ENCODE measurements around the gene TMEM179B.

DNA sequence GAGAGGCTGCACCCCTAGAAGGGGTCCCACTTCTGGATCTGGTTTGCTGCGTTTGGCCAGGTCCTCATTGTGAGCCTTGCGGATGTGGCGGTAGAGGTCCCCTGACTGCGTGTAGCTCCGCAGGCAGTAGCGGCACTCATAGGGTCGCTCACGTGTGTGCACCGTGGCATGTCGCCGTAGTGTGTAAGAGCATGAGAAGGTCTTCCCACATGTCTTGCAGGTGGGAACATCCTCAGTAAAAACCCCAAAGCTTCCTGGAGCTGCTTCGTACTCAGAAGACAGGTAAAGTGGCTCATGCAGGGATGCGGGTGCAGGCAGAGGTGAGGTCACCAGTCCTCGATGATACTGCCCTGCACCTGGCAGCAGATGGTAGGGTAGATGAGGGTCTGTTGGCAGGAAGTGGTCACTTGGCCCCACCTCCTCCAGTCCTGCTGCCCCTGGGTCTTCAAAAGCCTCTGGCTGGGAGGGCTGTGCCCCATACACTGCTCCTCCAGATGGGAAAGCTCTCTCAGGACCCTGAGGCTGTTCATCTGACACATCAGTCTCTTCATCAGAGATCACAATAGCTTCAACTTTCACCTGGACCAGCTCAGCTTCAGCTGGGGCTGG lies 34.9 kb upstream of the TMEM179B start:
- no peak for TF ChIP-seq POLR2A (IDR thresholded peaks at IDR 0.05; ENCODE audit: borderline replicate concordance, extremely low read depth, insufficient read depth, insufficient read length)
- TF ChIP-seq, protein P1, sequence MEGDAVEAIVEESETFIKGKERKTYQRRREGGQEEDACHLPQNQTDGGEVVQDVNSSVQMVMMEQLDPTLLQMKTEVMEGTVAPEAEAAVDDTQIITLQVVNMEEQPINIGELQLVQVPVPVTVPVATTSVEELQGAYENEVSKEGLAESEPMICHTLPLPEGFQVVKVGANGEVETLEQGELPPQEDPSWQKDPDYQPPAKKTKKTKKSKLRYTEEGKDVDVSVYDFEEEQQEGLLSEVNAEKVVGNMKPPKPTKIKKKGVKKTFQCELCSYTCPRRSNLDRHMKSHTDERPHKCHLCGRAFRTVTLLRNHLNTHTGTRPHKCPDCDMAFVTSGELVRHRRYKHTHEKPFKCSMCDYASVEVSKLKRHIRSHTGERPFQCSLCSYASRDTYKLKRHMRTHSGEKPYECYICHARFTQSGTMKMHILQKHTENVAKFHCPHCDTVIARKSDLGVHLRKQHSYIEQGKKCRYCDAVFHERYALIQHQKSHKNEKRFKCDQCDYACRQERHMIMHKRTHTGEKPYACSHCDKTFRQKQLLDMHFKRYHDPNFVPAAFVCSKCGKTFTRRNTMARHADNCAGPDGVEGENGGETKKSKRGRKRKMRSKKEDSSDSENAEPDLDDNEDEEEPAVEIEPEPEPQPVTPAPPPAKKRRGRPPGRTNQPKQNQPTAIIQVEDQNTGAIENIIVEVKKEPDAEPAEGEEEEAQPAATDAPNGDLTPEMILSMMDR (IDR thresholded peaks at IDR 0.05 in 2 of 3, conservative IDR thresholded peaks at IDR 0.05 in 1 of 3; ENCODE audit: borderline replicate concordance in 1 of 3, insufficient read depth in 1 of 3, low read depth in 2 of 3, low read length in 2 of 3), result no peak
- TF ChIP-seq, protein P2, sequence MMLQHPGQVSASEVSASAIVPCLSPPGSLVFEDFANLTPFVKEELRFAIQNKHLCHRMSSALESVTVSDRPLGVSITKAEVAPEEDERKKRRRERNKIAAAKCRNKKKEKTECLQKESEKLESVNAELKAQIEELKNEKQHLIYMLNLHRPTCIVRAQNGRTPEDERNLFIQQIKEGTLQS (IDR thresholded peaks at IDR 0.05), result no peak
- no peak for TF ChIP-seq SP1 (IDR thresholded peaks at IDR 0.05; ENCODE audit: low read depth)
- no peak for TF ChIP-seq POLR2AphosphoS5 (IDR thresholded peaks at IDR 0.05; ENCODE audit: low read depth, low read length)
- TF ChIP-seq CEBPB (IDR thresholded peaks at IDR 0.05; ENCODE audit: low read depth), result no peak
- TF ChIP-seq TCF7L2 (IDR thresholded peaks at IDR 0.05; ENCODE audit: borderline replicate concordance, extremely low read depth, insufficient read depth, insufficient read length), result no peak
- no peak for TF ChIP-seq EZH2phosphoT487 (IDR thresholded peaks at IDR 0.05; ENCODE audit: borderline replicate concordance)
- no peak for TF ChIP-seq EZH2 (IDR thresholded peaks at IDR 0.05)
